OCI-M2 (cell line): ENCODE results near the gene CDC42EP5.
"Not testable (repeated sequence)": the region's sequence is repeated elsewhere in the genome, so short reads cannot be mapped to it uniquely, and the experiment has no call there.

Experiments
- DNase-seq: peaks from one replicate; lab custom pipeline; 2025; ENCODE audit not compliant: unreplicated experiment; lab: John Stamatoyannopoulos, UW

The CDC42EP5 gene

GRCh38 chr19:54449701-54450069, 23.4 kb downstream of the CDC42EP5 start:
- DNase-seq, result no peak

DNA sequence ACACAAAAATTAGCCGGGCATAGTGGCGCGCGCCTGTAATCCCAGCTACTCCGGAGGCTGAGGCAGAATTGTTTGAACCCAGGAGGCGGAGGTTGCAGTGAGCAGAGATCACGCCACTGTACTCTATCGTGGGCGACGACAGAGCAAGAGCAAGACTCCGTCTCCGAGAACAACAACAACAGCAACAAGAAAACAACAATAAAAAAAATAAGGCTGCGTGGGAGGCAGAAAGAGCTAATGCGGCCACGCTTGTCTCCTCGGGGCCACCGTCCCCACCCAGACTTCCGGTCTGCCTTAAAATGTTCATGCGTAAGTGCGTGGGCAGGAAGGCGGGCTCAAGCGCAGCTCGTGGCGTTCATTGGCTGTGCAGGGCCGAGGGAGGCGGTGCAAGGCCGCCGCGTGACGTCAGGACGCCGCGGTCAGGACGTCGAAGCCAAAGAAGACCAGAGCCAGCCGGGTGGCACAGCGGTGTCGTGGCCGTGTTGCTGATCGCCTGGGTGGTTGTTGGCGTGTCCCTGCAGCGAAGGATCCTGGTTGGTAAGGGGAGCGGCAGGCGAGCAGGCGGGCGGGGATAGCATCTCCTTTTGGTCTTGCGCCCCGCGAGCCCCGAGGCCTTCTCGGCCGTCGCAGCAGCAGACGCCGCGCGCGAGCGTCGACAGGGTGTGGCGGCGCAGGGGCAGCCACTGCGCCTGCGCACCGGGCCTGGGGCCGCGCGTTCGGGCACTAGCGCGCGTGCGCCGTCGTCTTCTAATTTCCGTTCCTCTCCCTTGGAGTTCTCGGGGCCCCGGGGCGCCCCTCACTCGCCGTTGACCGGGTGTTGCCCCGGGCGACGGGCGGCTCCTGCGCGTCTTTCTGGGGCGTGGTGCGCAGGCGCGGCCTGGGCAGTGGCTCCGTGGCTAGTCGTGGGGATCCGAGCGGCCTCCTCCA, 24.1 kb downstream of the CDC42EP5 start, which contains the start of gene LENG8:
LENG8 (plus strand) TSS at position 426 of the 927 bp plus-strand sequence. CDS start 2,146 bp downstream, outside the sequence.
- DNase-seq, result peak; percentile 88

DNA sequence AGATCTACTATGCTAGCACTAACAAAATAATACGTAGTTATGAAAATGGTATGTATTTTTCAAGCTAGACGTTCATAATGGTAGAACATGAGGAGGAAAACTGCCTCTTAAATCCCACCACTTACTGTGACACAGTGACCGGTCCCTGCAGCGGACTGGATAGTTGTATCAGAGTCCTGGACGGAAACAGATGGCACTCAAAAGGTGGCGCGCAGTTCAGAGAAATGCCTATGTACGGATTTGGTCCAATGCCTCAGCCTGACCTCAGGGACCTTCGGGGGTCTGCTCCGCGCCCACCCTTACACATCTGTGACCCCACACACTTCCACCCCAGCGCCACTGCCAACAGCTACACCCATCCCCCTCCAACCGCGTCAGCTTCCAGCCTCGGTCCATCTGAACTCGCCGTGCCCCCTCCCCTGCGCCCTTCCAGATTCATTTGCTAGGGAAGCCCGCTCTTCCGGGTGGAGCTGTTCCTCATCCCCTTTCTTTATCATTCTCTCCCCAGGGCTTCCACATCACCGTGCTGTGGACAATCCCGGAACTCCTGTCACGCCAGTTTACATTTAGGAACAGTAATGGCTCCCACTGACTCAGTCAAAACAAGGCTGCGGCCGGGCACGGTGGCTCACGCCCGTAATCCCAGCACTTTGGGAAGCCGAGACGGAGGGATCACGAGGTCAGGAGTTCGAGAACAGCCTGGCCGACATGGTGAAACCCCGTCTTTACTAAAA, 24.9 kb downstream of the CDC42EP5 start:
- DNase-seq, result peak; percentile 33

DNA sequence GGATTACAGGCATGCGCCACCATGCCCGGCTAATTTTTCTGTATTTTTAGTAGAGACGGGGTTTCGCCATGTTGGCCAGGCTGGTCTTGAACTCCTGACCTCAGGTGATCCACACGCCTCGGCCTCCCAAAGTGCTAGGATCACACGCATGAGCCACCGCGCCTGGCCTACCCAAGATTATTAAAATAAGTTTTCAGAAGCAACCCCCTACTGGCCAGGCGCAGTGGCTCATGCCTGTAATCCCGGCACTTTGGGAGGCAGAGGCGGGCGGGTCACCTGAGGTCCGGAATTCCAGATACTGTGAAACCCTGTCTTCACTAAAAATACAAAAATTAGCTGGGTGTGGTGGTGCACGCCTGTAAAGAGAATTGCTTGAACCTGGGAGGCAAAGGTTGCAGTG, 26.7 kb downstream of the CDC42EP5 start:
- DNase-seq, result not testable (repeated sequence)

- no peak for DNase-seq
Measured at GRCh38 chr19:54444737-54445136, 28.4 kb downstream of the CDC42EP5 start.

GRCh38 chr19:54440641-54441040, 32.5 kb downstream of the CDC42EP5 start:
- no peak for DNase-seq

DNA sequence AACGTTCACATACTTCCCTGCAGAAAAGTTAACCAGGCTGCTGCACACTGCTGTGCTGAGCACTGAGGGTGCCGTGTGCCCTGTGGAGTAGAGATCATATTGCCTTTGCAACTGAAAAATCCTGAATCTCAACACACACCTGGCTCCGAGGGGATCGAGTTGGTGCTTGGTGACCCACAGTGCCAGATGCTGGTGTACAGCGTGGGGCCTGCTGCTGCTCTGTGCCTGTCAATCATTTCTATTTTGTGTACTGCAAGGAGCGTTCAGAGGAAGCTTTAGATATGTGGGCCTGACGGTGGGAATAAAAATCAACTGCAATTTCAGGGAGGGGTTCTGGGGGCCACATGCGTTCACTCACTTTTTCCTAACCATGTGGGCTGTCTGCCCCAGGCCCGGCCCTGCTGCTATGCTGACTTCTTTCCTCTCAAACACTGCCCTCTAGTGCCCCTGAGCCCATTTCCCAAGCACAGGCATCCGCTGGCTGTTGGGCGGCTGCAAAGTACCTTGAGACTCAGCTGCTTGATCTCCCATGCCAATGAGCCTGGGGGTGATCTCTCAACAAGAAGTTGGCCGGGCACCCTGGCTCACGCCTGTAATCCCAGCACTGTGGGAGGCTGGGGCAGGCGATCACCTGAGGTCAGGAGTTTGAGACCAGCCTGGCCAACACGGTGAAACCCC, 33.8 kb downstream of the CDC42EP5 start:
- no peak for DNase-seq

GRCh38 chr19:54436628-54437252, 36.4 kb downstream of the CDC42EP5 start:
- no peak for DNase-seq

GRCh38 chr19:54436031-54436523, 37.0 kb downstream of the CDC42EP5 start:
- DNase-seq, result no peak

GRCh38 chr19:54435551-54436016, 37.5 kb downstream of the CDC42EP5 start:
- no peak for DNase-seq

DNA sequence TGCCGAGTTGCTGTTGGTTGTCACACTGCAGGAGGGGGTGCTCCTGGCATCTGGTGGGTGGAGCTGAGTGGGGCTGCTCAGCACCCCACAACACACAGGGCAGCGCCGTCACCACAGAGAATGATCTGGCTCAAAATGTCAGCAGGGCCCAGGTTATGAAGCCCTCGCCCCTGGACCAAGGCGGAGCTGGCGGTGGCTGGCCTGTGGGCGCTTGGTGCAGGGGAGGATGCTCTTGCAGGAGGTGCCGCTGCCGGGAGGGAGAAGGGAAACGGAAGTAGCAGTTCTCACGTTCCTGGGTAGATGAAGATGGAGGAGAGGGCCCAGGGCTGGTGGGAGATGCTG, 38.3 kb downstream of the CDC42EP5 start:
- no peak for DNase-seq

- no peak for DNase-seq
Measured at GRCh38 chr19:54434112-54434872, 38.8 kb downstream of the CDC42EP5 start.

GRCh38 chr19:54433697-54434096, 39.4 kb downstream of the CDC42EP5 start:
- no peak for DNase-seq

- DNase-seq, result no peak
Measured at GRCh38 chr19:54432144-54432738, 40.9 kb downstream of the CDC42EP5 start.

DNA sequence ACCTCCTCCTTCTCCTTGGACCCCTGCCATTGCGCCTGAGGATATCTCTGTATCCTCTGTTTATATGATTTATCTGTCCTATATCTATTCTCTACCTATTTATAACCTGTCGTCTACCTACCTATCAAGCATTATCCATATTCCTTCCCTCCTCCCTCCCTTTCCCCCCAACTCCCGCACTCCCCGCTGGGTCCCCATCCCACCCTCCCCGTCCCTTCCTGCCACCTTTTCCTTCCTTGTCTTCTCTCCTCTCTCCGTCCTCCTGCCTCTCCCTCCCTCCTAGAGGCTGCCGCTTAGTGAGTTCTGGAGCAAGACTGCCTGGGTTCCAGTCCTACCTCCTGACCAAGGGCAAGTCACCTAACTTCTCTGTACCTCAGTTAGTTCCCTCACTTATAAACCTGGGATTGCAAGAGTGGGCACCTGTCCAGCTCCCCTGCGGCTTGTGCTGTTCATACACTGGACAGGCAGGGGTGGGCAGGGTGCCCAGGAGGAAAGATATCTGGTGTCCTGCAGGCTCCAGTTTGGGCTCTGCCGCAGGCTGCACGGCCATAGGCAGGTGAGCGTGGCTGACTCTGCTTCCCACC, 41.7 kb downstream of the CDC42EP5 start:
- DNase-seq, result no peak

GRCh38 chr19:54430306-54431254, 42.5 kb downstream of the CDC42EP5 start:
- DNase-seq, result peak; percentile 41

- DNase-seq, result no peak
Measured at GRCh38 chr19:54429545-54430227, 43.4 kb downstream of the CDC42EP5 start.

DNA sequence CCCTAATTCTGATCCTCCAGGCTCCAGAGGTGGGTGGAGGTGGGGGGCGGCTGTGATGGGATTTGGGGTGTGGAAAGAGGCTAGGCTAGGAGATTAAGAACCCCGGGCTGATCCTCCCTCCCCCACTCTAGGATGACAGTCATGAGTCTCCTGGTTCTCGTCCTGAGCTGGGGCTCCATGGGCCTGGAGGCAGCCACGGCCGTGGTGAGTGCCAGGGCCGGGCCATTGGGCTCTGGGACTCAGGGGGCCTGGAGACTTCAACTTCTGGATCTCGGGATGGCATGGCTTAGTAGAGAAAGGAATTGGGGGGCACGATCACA, 44.0 kb downstream of the CDC42EP5 start:
- no peak for DNase-seq
